ENCODE measurements around the gene ABCC8.

DNA sequence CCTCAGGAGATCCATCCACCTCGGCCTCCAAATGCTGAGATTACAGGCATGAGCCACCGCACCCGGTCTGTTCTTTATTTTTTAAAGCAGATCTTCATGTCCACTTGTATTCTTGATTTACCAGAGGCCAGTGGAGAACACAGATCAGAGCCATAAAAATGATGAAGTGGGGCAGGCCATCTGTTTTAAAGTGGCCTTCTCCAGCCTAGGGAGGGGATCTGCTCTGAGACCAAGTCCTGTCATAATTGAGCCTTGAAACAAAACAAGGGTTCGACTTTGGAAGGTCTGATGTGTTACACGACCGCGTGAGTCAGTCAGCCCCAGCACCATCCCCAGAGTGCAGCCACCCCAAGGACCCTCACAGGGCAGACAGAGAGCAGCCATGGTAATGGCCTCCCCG, 27.5 kb downstream of the ABCC8 start:
- TF ChIP-seq POLR2AphosphoS5 (IDR thresholded peaks at IDR 0.05; ENCODE audit: borderline replicate concordance, low read depth, low read length) = no peak
- no peak for TF ChIP-seq EZH2 (IDR thresholded peaks at IDR 0.05)
- no peak for TF ChIP-seq FOXP2 (optimal IDR thresholded peaks at IDR 0.05; ENCODE audit: control extremely low read depth, extremely low read length, insufficient read depth)

Data from SK-N-MC (cell line).